Common myeloid progenitor, CD34-positive (primary cell): ENCODE measurements around the gene ARHGAP11A.

ENCODE experiments used
- CTCF ChIA-PET: fragments of 350-600 bp; sonication (Branson Sonifier 250); formaldehyde crosslinking; loops from one replicate; lab custom pipeline; 2021; ENCODE audit warnings: antibody characterized with exemption; lab: Charles Lee
- POLR2A ChIA-PET: fragments of 350-600 bp; sonication (Branson Sonifier 250); formaldehyde crosslinking; loops from one replicate; lab custom pipeline; 2021; ENCODE audit warnings: antibody characterized with exemption; lab: Charles Lee
- DNase-seq, 3 donors: peaks; one replicate each; pipeline versions ENCODE4 v3.0.0 to v3.0.0-alpha.2; 2013
- H3K27ac ChIP-seq, 2 experiments: 1 replicate in 1 of 2; 2 replicates in 1 of 2; pipeline ENCODE4 v1.7.0; 2013; ENCODE audit warnings: inconsistent platforms in 2 of 2, low read length in 2 of 2, mild to moderate bottlenecking in 2 of 2, low read depth in 1 of 2, moderate library complexity in 1 of 2; ENCODE audit not compliant: severe bottlenecking in 2 of 2, insufficient read depth in 1 of 2, poor library complexity in 1 of 2
- H3K27me3 ChIP-seq, 5 experiments: replicated peaks in 2 of 5; 1 replicate in 3 of 5; 2 replicates in 2 of 5; pipeline versions ENCODE4 v1.6.1 to v1.7.0; 2013; ENCODE audit warnings: low read length in 4 of 5, mild to moderate bottlenecking in 2 of 5, moderate library complexity in 2 of 5, inconsistent platforms in 1 of 5; ENCODE audit not compliant: insufficient read depth in 5 of 5, control insufficient read depth in 4 of 5
- H3K36me3 ChIP-seq, 4 experiments: 1 replicate in 2 of 4; 2 replicates in 2 of 4; pipeline versions ENCODE4 v1.6.1 to v1.7.0; 2013; ENCODE audit warnings: low read length in 3 of 4, control low read depth in 1 of 4, mild to moderate bottlenecking in 1 of 4; ENCODE audit not compliant: control insufficient read depth in 4 of 4, insufficient read depth in 4 of 4
- H3K4me1 ChIP-seq, 4 experiments: 1 replicate in 3 of 4; 2 replicates in 1 of 4; pipeline versions ENCODE4 v1.6.1 to v1.7.1; 2013; ENCODE audit warnings: low read length in 3 of 4, mild to moderate bottlenecking in 3 of 4, control low read depth in 1 of 4, inconsistent platforms in 1 of 4, moderate library complexity in 1 of 4; ENCODE audit not compliant: control insufficient read depth in 4 of 4, insufficient read depth in 4 of 4; ENCODE audit errors: control extremely low read depth in 1 of 4
- H3K4me3 ChIP-seq, 7 experiments: 1 replicate in 4 of 7; 2 replicates in 3 of 7; pipeline versions ENCODE4 v1.5.1 to v1.7.0; 2013; ENCODE audit warnings: mild to moderate bottlenecking in 7 of 7, low read length in 6 of 7, moderate library complexity in 6 of 7, inconsistent platforms in 2 of 7, low read depth in 2 of 7, control low read depth in 1 of 7; ENCODE audit not compliant: insufficient read depth in 4 of 7, control insufficient read depth in 1 of 7; ENCODE audit errors: extremely low read depth in 1 of 7
- H3K9me3 ChIP-seq, 5 experiments: 1 replicate in 4 of 5; 2 replicates in 1 of 5; pipeline versions ENCODE4 v1.6.1 to v1.7.1; 2013; ENCODE audit warnings: low read length in 4 of 5, mild to moderate bottlenecking in 2 of 5, inconsistent platforms in 1 of 5, low read depth in 1 of 5, moderate library complexity in 1 of 5; ENCODE audit not compliant: control insufficient read depth in 4 of 5, insufficient read depth in 2 of 5; ENCODE audit errors: control extremely low read depth in 1 of 5
- WGBS: methylation state at CpG from one replicate; pipeline ENCODE4 v1.1.5; 2013; ENCODE audit not compliant: insufficient coverage; 5-methylcytosine and 5-hydroxymethylcytosine counted together

Gene ARHGAP11A

GRCh38 chr15:32674681-32675080, 59.4 kb downstream of the ARHGAP11A start:
- DNase-seq, result no peak
- Histone ChIP-seq H3K9me3 (no peaks in the 10 kb centered on the region), H3K36me3 (no peaks in the 10 kb centered on the region), H3K27ac (no peak overlapping the region), H3K4me3 (no peak overlapping the region), H3K4me1 (no peaks in the 10 kb centered on the region), H3K27me3 (peaks cover 0 to 2% (median 0%) of the 10 kb centered on the region in 5 experiments)
- ChIA-PET POLR2A (no interaction called here), CTCF (interaction anchor here (0.7 to 1.5 kb wide), 3 partner anchors 13 to 319 kb away, joined by 3 read pairs; no protein-coding TSS in a partner anchor)
- 100% methylated on average over 2 of the region's 2 CpGs for WGBS

GRCh38 chr15:32675466-32675865, 60.2 kb downstream of the ARHGAP11A start:
- H3K9me3 ChIP-seq, result no peaks in the 10 kb centered on the region
- no peaks in the 10 kb centered on the region for H3K4me1 ChIP-seq
- H3K27ac ChIP-seq, result no peak overlapping the region
- no peaks in the 10 kb centered on the region for H3K36me3 ChIP-seq
- peak in 1 of 3 donors; percentile 5 for DNase-seq
- POLR2A ChIA-PET, result no interaction called here
- 69% methylated on average over 4 of the region's 6 CpGs for WGBS
- H3K27me3 ChIP-seq, result peaks cover 0 to 2% (median 0%) of the 10 kb centered on the region in 5 experiments
- H3K4me3 ChIP-seq, result no peak overlapping the region
- CTCF ChIA-PET, result interaction anchor here (0.7 to 1.5 kb wide), 3 partner anchors 12 to 319 kb away, joined by 3 read pairs; no protein-coding TSS in a partner anchor

- H3K4me1 ChIP-seq, result no peaks in the 10 kb centered on the region
- H3K27ac ChIP-seq, result no peak overlapping the region
- ChIA-PET POLR2A (no interaction called here), CTCF (interaction anchor here (1.1 kb wide), 1 partner anchor 14 kb away, joined by 5 read pairs; no protein-coding TSS in a partner anchor)
- H3K9me3 ChIP-seq, result no peaks in the 10 kb centered on the region
- peaks cover 0 to 2% (median 0%) of the 10 kb centered on the region in 5 experiments for H3K27me3 ChIP-seq
- 100% methylated on average over 2 of the region's 2 CpGs for WGBS
- H3K36me3 ChIP-seq, result no peaks in the 10 kb centered on the region
- DNase-seq, result no peak
- H3K4me3 ChIP-seq, result no peak overlapping the region
Measured at GRCh38 chr15:32676169-32676568, 60.9 kb downstream of the ARHGAP11A start.

GRCh38 chr15:32677238-32677750, 62.0 kb downstream of the ARHGAP11A start:
- WGBS, result 100% methylated on average over 2 of the region's 5 CpGs
- no peak overlapping the region for H3K4me3 ChIP-seq
- H3K27ac ChIP-seq, result no peak overlapping the region
- POLR2A ChIA-PET, result no interaction called here
- CTCF ChIA-PET, result interaction anchor here (3.0 kb wide), 1 partner anchor 14 kb away, joined by 15 read pairs; no protein-coding TSS in a partner anchor
- DNase-seq, result no peak
- peaks cover 0 to 2% (median 0%) of the 10 kb centered on the region in 5 experiments for H3K27me3 ChIP-seq
- no peaks in the 10 kb centered on the region for H3K9me3 ChIP-seq
- H3K4me1 ChIP-seq, result no peaks in the 10 kb centered on the region
- H3K36me3 ChIP-seq, result no peaks in the 10 kb centered on the region

GRCh38 chr15:32679298-32679690, 64.0 kb downstream of the ARHGAP11A start:
- Histone ChIP-seq H3K36me3 (no peaks in the 10 kb centered on the region), H3K27ac (no peak overlapping the region), H3K4me1 (peaks cover 0 to 7% (median 5%) of the 10 kb centered on the region in 4 experiments), H3K27me3 (peaks cover 0 to 2% (median 0%) of the 10 kb centered on the region in 5 experiments), H3K4me3 (no peak overlapping the region), H3K9me3 (no peaks in the 10 kb centered on the region)
- 98% methylated on average over 4 of the region's 4 CpGs for WGBS
- DNase-seq, result no peak
- CTCF ChIA-PET, result interaction anchor here (1.2 to 3.0 kb wide), 2 partner anchors 16 to 25 kb away, joined by 3 to 15 read pairs; no protein-coding TSS in a partner anchor
- POLR2A ChIA-PET, result no interaction called here

GRCh38 chr15:32682569-32682968, 67.3 kb downstream of the ARHGAP11A start:
- POLR2A ChIA-PET, result interaction anchor here (0.6 kb wide), 1 partner anchor 1581 kb away, joined by 5 read pairs; no protein-coding TSS in a partner anchor
- Histone ChIP-seq H3K4me1 (peaks cover 0 to 10% (median 6%) of the 10 kb centered on the region in 4 experiments), H3K36me3 (no peaks in the 10 kb centered on the region), H3K4me3 (no peak overlapping the region), H3K27ac (no peak overlapping the region), H3K9me3 (no peaks in the 10 kb centered on the region), H3K27me3 (no peaks in the 10 kb centered on the region)
- WGBS, result 100% methylated on average over 2 of the region's 3 CpGs
- CTCF ChIA-PET, result interaction anchor here (2.5 kb wide), 1 partner anchor 20 kb away, joined by 8 read pairs; no protein-coding TSS in a partner anchor
- DNase-seq, result no peak

GRCh38 chr15:32682977-32683630, 67.8 kb downstream of the ARHGAP11A start:
- no peak for DNase-seq
- ChIA-PET POLR2A (interaction anchor here (0.6 kb wide), 1 partner anchor 1581 kb away, joined by 5 read pairs; no protein-coding TSS in a partner anchor), CTCF (interaction anchor here (1.3 to 2.5 kb wide), 2 partner anchors 21 to 34 kb away, joined by 3 to 8 read pairs; no protein-coding TSS in a partner anchor)
- Histone ChIP-seq H3K4me1 (peaks cover 0 to 10% (median 6%) of the 10 kb centered on the region in 4 experiments), H3K4me3 (no peak overlapping the region), H3K27ac (no peak overlapping the region), H3K27me3 (no peaks in the 10 kb centered on the region), H3K36me3 (no peaks in the 10 kb centered on the region), H3K9me3 (no peaks in the 10 kb centered on the region)
- 100% methylated on average over 2 of the region's 2 CpGs for WGBS
